SU-DHL-6 (cell line): Measurements from ENCODE around the gene SLC51A.

ENCODE experiments used
- EZH2phosphoT487 ChIP-seq: fragments of 200-600 bp; sonication (generic), shearing (Covaris generic); conservative IDR thresholded peaks from 2 replicates; pipeline ENCODE4 v1.6.1; 2018; ENCODE audit warnings: mild to moderate bottlenecking, antibody characterized with exemption, low read length, moderate library complexity, mixed read lengths
- TF ChIP-seq, protein P1 (sequence below): fragments of 200-600 bp; sonication (generic); IDR thresholded peaks from one replicate; pipeline ENCODE4 v1.5.1; 2017; ENCODE audit warnings: antibody characterized with exemption, mild to moderate bottlenecking, low read length, moderate library complexity; ENCODE audit not compliant: insufficient read depth, poor library complexity, severe bottlenecking

DNA sequence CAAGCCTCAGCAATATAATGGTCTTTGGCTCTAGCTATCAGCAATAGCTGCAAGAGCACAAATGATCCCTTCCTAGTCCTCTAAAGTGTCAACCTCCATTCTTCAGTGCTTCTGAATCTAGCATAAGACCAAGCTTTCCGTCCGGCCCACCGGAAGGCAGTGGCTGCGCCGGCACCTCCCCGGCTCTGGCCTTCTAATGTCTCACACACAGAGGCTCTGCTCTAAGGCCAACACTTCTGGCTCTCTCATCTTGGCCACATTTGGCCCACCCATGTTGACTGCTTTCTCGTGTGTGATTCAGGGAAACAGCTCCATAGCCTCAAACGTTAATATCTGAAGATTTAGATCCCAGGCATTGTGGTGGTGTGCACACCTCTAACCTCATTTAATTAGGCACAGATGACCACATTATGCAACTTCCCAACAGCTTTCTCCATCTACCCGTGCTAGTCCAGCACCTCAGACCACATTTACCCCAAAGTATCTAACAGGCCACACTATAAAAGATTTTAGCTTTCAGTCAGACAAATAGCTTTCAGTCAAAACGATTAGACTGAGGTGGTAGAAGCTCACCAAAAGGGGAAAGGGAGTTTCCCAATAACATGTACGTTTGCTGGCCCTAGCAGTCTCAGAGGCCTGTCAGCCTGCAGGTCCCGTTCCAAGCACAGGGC is 19.3 kb downstream of the SLC51A start:
- TF ChIP-seq, protein P1, sequence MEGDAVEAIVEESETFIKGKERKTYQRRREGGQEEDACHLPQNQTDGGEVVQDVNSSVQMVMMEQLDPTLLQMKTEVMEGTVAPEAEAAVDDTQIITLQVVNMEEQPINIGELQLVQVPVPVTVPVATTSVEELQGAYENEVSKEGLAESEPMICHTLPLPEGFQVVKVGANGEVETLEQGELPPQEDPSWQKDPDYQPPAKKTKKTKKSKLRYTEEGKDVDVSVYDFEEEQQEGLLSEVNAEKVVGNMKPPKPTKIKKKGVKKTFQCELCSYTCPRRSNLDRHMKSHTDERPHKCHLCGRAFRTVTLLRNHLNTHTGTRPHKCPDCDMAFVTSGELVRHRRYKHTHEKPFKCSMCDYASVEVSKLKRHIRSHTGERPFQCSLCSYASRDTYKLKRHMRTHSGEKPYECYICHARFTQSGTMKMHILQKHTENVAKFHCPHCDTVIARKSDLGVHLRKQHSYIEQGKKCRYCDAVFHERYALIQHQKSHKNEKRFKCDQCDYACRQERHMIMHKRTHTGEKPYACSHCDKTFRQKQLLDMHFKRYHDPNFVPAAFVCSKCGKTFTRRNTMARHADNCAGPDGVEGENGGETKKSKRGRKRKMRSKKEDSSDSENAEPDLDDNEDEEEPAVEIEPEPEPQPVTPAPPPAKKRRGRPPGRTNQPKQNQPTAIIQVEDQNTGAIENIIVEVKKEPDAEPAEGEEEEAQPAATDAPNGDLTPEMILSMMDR = no peak
- no peak for TF ChIP-seq EZH2phosphoT487
